Hindlimb muscle (tissue), 1 donor: ENCODE measurements around the gene TRIP4. TPM values are rescaled to one million over a fixed set of nuclear protein-coding genes. Genes with fewer than 3 reads are reported as not detected.
"Not testable (repeated sequence)": the region's sequence is repeated elsewhere in the genome, so short reads cannot be mapped to it uniquely, and the experiment has no call there.

Experiments
- DNase-seq: peaks from one replicate; pipeline ENCODE4 v3.0.0-alpha.2; 2013
- polyA plus RNA-seq: library from polyadenylated mRNA; unstranded; fragments of 120-200 nt; gene quantifications from one replicate; pipeline ENCODE4 v1.2.1, GENCODE V29; 2013; ENCODE audit not compliant: insufficient read length

Gene TRIP4
- polyA plus RNA-seq, 1 donor: 28.6 TPM

GRCh38 chr15:64381000-64381751 lies 6.5 kb upstream of the TRIP4 start, which contains the start of gene PCLAF:
Gene PCLAF, minus strand, starts transcription at chr15:64381441. Its CDS starts 70 bp downstream, at chr15:64381371.
- peak; percentile 95 for DNase-seq

- no peak for DNase-seq
These were observed 3.9 kb upstream of the TRIP4 start for GRCh38 chr15:64383760-64384159.

- DNase-seq: no peak
These were observed 1.3 kb upstream of the TRIP4 start for GRCh38 chr15:64386291-64386690.

- no peak for DNase-seq
These were observed 1.4 kb downstream of the TRIP4 start for GRCh38 chr15:64389036-64389435.

GRCh38 chr15:64392471-64392870 lies 4.8 kb downstream of the TRIP4 start:
- not testable (repeated sequence) for DNase-seq

GRCh38 chr15:64396789-64397188 lies 9.2 kb downstream of the TRIP4 start:
- DNase-seq: no peak

- no peak for DNase-seq
These were observed 10.9 kb downstream of the TRIP4 start for GRCh38 chr15:64398575-64398974.

GRCh38 chr15:64400583-64400982 lies 12.9 kb downstream of the TRIP4 start:
- no peak for DNase-seq

GRCh38 chr15:64412216-64412615 lies 24.6 kb downstream of the TRIP4 start:
- no peak for DNase-seq

- DNase-seq: no peak
These were observed 35.1 kb downstream of the TRIP4 start for GRCh38 chr15:64422697-64423096.

GRCh38 chr15:64423970-64424369 lies 36.3 kb downstream of the TRIP4 start:
- DNase-seq: no peak

- no peak for DNase-seq
These were observed 37.6 kb downstream of the TRIP4 start for GRCh38 chr15:64425221-64425620.

GRCh38 chr15:64426845-64427465 lies 39.3 kb downstream of the TRIP4 start:
- peak; percentile 26 for DNase-seq

- no peak for DNase-seq
These were observed 41.8 kb downstream of the TRIP4 start for GRCh38 chr15:64429448-64429847.

- DNase-seq: peak; percentile 57
These were observed 42.5 kb downstream of the TRIP4 start for GRCh38 chr15:64430000-64430735.

GRCh38 chr15:64437982-64438381 lies 50.3 kb downstream of the TRIP4 start:
- DNase-seq: no peak

GRCh38 chr15:64438653-64439447 lies 51.2 kb downstream of the TRIP4 start:
- no peak for DNase-seq

- no peak for DNase-seq
These were observed 54.2 kb downstream of the TRIP4 start for GRCh38 chr15:64441852-64442251.

GRCh38 chr15:64443016-64443415 lies 55.4 kb downstream of the TRIP4 start:
- no peak for DNase-seq

GRCh38 chr15:64443747-64444621 lies 56.3 kb downstream of the TRIP4 start:
- no peak for DNase-seq

- DNase-seq: no peak
These were observed 57.2 kb downstream of the TRIP4 start for GRCh38 chr15:64444836-64445235.
